Omental fat pad (tissue), 4 donors: ENCODE data around the gene PAM16. TPM values are rescaled to one million over a fixed set of nuclear protein-coding genes. Genes with fewer than 3 reads are reported as not detected.

Source experiments
- ATAC-seq: fragments of 150-250 bp; one replicate; pipeline ENCODE4 v1.9.1; 2016; ENCODE audit warnings: mild to moderate bottlenecking, moderate library complexity; ENCODE audit not compliant: low FRiP score
- DNase-seq: peaks from one replicate; pipeline ENCODE4 v3.0.0-alpha.2; 2019; ENCODE audit warnings: low spot score
- total RNA-seq, 4 donors: library from RNA; depleted of rRNA; stranded (reverse); fragments of >200 nt; gene quantifications; one replicate each; pipeline ENCODE4 v1.1.0, GENCODE V29; 2016
- TF ChIP-seq, protein P1 (sequence below), 3 donors: fragments of 450-650 bp; IDR thresholded peaks; one replicate each; pipeline ENCODE4 v1.5.1; 2016 to 2017; ENCODE audit warnings: antibody characterized with exemption in 3 of 3, mild to moderate bottlenecking in 3 of 3, moderate library complexity in 2 of 3

PAM16 gene
- total RNA-seq, 4 donors from 2014 or later, result 32.7 to 53.9 (median 41.8) TPM

DNA sequence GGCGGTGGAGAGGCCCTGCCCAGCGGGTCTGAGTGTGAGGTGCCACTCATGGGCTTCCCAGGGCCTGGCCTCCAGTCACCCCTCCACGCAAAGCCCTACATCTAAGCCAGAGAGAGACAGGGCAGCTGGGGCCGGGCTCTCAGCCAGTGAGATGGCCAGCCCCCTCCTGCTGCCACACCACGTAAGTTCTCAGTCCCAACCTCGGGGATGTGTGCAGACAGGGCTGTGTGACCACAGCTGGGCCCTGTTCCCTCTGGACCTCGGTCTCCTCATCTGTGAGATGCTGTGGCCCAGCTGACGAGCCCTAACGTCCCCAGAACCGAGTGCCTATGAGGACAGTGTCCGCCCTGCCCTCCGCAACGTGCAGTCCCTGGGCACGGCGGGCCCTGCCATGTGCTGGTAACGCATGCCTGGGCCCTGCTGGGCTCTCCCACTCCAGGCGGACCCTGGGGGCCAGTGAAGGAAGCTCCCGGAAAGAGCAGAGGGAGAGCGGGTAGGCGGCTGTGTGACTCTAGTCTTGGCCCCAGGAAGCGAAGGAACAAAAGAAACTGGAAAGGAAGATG, 31.8 kb upstream of the PAM16 start:
- TF ChIP-seq, protein P1, sequence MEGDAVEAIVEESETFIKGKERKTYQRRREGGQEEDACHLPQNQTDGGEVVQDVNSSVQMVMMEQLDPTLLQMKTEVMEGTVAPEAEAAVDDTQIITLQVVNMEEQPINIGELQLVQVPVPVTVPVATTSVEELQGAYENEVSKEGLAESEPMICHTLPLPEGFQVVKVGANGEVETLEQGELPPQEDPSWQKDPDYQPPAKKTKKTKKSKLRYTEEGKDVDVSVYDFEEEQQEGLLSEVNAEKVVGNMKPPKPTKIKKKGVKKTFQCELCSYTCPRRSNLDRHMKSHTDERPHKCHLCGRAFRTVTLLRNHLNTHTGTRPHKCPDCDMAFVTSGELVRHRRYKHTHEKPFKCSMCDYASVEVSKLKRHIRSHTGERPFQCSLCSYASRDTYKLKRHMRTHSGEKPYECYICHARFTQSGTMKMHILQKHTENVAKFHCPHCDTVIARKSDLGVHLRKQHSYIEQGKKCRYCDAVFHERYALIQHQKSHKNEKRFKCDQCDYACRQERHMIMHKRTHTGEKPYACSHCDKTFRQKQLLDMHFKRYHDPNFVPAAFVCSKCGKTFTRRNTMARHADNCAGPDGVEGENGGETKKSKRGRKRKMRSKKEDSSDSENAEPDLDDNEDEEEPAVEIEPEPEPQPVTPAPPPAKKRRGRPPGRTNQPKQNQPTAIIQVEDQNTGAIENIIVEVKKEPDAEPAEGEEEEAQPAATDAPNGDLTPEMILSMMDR (IDR thresholded peaks at IDR 0.05), result no peak
- DNase-seq (no peak), ATAC-seq (no peak)

- DNase-seq (no peak), ATAC-seq (no peak)
- TF ChIP-seq, protein P1 (IDR thresholded peaks at IDR 0.05), result no peak
These were observed 31.0 kb upstream of the PAM16 start for GRCh38 chr16:4381935-4382794.

DNA sequence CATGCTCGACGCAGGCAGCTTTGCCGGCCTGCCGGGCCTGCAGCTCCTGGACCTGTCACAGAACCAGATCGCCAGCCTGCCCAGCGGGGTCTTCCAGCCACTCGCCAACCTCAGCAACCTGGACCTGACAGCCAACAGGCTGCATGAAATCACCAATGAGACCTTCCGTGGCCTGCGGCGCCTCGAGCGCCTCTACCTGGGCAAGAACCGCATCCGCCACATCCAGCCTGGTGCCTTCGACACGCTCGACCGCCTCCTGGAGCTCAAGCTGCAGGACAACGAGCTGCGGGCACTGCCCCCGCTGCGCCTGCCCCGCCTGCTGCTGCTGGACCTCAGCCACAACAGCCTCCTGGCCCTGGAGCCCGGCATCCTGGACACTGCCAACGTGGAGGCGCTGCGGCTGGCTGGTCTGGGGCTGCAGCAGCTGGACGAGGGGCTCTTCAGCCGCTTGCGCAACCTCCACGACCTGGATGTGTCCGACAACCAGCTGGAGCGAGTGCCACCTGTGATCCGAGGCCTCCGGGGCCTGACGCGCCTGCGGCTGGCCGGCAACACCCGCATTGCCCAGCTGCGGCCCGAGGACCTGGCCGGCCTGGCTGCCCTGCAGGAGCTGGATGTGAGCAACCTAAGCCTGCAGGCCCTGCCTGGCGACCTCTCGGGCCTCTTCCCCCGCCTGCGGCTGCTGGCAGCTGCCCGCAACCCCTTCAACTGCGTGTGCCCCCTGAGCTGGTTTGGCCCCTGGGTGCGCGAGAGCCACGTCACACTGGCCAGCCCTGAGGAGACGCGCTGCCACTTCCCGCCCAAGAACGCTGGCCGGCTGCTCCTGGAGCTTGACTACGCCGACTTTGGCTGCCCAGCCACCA, 30.2 kb upstream of the PAM16 start:
- DNase-seq (no peak), ATAC-seq (no peak)
- TF ChIP-seq, protein P1 (IDR thresholded peaks at IDR 0.05), result no peak

DNA sequence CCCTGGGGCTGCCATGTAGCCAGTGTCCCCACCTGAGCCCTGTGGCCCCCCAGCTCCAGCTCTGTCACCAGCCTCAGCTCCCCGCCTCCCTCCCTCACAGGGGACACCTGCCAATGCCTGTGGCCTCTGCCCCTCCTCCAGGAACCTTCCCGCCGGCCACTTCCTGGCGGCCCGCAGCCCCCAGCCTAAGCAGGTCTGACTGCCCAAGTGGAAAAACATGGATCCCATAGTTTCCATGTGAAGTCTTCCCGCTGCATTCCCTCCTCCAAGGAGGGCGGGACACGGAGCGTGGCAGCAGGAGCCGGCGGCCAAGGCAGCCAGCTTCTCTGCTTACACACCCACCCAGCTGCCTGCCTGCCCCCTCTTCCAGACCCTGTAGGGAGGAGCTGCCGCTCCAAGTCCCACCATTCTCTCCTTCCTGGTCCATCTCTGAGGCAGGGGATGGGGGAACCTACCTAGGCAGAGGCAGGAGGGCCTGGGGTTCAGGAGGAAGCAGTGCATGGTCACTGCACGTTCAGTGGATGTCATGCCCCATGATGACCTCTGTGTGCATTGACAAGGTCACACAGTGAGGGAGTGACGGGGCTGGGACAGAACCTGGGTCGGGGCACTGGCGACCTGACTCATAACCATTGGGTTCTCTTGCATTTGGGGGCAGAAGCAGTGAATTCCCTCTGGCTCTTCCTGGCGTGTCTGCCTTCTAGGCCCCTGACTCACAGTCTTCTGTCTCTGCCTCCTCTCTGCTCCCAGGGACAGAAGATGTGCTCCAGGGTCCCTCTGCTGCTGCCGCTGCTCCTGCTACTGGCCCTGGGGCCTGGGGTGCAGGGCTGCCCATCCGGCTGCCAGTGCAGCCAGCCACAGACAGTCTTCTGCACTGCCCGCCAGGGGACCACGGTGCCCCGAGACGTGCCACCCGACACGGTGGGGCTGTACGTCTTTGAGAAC, 29.3 kb upstream of the PAM16 start:
- TF ChIP-seq, protein P1 (IDR thresholded peaks at IDR 0.05), result no peak
- DNase-seq (no peak), ATAC-seq (no peak)

DNA sequence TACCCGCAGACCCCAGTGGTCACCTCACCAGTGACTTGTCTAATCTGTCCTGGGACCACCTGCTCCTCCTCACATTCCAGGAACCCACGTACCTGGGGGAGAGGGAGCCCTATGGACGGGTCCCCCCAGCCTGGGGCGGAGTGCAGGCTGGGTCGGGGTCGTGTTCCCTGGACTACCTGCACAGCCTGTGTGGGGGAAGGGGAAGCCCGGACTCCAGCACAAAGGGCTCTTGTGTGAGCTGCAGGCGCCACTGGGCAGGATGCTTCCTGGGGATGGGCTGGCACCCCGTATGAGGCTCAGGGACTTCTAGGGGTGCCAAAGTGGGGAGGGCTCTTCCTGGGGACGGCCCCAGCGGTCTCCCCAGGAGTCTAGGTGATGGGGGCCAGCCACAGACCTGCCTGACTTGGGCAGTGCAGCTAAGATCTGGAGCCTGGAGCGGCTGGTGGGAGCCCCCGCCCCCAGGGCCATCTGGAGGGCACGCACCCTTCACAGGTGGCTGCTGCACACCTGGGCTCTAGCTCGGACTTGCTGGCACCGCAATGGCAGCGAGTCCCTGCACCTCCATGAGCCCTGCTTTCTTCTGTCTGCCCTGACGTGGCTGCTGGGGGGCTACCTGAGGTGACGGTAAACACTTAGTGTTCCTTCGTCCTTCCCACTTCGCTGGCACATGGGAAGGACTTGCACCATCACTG, 28.0 kb upstream of the PAM16 start:
- TF ChIP-seq, protein P1 (IDR thresholded peaks at IDR 0.05), result no peak
- DNase-seq, result no peak

More for the DNA sequence above, 28.0 kb upstream of the PAM16 start:
- no peak for ATAC-seq
